ENCODE results near the gene STPG2.
"Not testable (repeated sequence)": the region's sequence is repeated elsewhere in the genome, so short reads cannot be mapped to it uniquely, and the experiment has no call there.

The STPG2 gene

DNA sequence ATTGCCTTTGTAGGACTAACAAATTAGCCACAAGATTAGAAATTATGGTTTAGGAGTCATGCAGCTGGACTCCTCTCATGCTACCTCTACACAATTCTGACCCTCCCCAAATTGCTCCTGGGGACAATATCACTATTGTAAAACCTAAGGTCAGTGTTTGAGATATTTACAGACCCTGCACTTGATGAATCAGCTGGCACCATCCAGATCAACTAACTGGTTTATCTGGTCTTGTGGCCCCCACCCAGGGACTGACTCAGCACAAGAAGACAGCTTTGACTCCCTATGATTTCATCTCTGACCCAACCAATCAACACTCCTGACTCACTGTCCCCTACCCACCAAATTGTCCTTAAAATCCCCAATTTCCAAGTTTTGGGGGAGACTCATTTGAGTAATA, 192.4 kb downstream of the STPG2 start:
- no peak for DNase-seq (ENCODE audit: low read depth, low spot score)

DNA sequence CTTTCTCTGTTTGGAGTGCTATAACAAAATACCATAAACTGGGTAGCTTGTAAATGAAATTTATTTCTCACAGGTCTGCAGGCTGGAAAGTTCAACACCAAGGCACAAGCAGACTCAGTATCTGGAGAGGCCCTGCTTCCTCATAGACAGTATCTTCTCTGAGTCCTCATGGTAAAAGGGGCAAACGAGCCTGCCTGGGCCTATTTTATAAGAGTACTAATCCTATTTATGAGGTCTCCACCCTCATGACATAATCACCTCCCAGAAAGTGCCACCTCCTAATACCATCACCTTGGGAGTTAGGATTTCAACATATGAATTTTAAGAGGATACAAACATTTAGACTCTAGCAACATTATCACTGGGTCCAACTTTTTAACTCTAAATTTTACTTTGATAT, 200.3 kb downstream of the STPG2 start:
- no peak for DNase-seq (ENCODE audit: low read depth, low spot score)

DNA sequence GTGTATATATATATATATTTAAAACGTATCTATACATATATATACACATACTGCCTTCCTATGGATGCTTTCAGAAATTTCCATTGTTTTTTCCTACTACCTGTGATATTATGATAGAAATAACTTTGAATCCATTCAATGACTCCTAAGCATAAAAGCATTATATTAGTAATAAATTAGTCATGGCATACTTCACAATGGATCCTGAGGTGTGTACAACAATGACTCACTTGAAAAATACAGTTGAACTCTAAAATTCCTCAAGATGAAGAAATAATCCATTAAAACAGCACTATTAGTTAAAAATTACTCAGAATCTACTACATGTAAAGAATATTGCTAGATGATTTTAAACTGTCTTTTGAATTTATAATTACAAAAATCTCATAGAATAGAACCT, 201.1 kb downstream of the STPG2 start:
- DNase-seq (ENCODE audit: low read depth, low spot score) = no peak

DNA sequence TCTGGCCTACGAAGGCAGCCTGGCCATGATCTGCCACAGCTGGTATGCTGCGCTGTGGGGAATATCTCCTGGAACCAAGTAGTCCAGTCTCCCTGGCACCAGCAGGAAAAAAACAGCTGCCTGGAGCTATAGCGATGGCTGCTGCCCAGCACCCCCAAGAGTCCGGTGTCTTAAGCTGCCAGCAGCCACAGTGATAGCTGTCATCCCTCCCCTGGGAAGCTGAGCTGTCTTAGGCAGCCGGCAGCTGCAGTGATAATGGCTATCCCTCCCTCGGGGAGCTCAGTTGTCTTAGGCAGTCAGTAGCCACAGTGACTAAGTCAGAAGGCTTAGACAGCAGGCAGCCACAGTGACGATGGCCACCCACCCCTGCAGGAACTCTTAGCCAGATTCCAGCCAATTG, 205.1 kb downstream of the STPG2 start:
- DNase-seq (ENCODE audit: low read depth, low spot score) = no peak

DNA sequence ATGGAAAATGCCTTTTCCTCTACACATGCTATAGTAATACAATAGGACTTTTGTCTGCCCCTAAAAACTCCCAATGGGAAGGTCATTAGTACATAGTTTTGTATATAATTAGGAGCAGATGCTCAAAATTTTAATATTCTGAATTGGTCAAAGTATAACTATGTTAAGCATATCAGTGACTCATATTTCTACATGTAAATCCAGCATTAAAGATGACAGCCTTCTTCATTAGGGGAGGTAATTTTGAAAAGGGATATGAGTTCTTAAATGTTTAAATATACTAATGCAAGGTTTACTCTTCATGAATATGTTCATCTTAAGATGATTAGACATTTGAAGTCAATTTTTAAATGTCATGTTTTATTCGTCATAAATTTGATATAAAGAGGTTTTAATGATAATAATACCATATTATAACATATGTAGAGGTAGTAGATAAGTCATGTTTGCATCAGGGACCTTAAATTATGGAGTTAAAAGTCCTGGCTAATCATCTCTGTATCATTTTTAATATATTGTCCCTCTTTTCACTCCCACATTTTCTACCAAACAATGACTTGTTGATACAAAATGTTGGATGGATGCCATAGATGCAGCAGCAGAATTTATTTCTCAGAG, 218.8 kb downstream of the STPG2 start:
- no peak for DNase-seq (ENCODE audit: low read depth, low spot score)

DNA sequence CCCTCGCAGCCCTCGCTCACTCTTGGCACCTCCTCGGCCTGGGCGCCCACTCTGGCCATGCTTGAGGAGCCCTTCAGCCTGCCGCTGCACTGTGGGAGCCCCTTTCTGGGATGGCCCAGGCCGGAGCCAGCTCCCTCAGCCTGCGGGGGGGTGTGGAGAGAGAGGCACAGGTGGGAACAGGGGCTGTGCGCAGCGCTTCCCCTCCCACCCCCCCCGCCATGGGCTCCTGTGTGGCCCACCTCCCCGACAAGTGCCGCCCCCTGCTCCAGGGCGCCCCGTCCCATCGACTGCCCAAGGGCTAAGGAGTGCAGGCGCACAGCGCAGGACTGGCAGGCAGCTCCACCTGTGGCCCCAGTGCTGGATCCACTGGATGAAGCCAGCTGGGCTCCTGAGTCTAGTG, 220.2 kb downstream of the STPG2 start:
- no peak for DNase-seq (ENCODE audit: low read depth, low spot score)

DNA sequence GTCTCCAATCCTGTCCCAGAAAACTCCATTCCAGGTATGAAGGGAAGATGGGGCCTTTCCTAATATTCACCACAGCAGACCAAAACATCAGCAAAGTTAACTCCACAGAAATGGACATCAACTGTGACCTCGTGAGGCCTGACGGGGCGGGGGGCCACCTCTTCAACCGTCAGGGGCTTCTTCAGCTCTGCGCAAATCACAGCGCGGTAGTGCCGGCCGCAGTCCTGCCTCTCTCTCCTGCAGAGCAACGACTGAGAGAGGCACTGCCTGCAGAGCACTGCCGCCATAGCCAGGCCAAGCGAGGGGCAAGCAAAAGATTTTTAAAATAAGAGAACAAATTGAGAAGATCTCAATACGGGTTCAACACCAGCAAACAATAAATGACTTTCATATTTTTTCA, 226.2 kb downstream of the STPG2 start:
- no peak for DNase-seq (ENCODE audit: low read depth, low spot score)

DNA sequence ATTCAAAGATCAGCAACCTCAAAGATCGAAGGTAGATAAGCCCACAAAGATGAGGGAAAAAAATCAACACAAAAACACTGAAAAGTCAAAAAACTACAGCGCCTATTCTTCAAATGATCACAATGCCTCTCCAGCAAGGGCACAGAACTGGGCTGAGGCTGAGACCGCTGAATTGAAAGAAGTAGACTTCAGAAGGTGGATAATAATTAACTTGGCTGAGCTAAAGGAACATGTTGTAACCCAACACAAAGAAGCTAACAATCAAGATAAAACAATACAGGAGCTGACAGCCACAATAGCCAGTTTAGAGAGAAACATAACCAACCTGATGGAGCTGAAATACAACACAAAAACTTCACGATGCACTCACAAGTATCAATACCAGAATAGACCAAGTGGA, 231.1 kb downstream of the STPG2 start:
- no peak for DNase-seq (ENCODE audit: low read depth, low spot score)

DNA sequence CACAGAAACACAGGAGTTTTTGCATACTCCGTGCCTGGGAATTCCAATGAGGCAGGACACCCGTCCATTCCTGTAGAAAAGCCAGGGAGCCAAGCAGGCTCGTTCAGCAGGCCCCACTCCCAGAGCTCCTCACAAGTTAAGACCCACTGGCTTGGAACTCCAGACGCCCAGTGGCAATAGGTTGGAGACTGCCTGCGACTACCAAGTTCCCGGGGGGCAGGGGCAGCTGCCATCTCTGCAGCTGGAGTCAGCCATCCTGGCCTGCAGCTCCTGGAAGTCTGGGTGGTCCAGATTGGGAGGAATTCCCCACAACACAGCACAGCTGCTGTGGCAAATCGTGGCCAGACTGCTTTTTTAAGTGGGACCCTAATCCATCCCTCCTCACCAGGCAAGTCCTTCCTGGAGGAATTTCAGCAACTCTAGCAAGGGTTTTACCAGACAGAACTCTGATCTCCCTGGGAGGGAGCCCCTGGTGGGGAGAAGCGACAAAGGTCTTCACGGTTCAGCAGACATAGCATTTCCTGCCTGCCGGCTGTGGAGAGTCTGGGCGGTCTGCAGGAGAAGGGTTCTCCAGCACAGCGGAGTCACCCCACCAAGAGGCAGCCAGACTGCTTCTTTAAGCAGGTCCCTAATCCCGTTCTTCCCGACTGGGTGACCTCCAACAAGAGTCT, 231.9 kb downstream of the STPG2 start:
- no peak for DNase-seq (ENCODE audit: low read depth, low spot score)

DNA sequence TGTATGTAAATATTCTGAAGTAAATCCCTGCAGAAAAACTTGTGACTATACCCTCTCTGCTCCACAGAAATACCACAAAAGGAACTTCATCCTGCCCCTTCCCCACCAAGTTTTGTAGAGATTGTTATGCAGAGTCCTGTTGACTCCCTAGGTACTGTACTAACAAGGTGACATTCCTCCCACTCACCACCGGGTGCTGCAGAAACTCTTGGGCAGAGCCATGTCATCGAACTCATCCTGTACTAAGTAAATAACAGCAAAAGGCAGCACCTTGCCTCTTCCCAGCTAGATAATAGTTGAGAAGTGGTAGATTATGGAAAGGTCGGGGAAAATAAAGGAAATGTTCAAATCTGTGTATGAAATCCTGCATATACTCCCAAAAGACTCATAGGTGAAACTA, 233.3 kb downstream of the STPG2 start:
- DNase-seq (ENCODE audit: low read depth, low spot score) = no peak

DNA sequence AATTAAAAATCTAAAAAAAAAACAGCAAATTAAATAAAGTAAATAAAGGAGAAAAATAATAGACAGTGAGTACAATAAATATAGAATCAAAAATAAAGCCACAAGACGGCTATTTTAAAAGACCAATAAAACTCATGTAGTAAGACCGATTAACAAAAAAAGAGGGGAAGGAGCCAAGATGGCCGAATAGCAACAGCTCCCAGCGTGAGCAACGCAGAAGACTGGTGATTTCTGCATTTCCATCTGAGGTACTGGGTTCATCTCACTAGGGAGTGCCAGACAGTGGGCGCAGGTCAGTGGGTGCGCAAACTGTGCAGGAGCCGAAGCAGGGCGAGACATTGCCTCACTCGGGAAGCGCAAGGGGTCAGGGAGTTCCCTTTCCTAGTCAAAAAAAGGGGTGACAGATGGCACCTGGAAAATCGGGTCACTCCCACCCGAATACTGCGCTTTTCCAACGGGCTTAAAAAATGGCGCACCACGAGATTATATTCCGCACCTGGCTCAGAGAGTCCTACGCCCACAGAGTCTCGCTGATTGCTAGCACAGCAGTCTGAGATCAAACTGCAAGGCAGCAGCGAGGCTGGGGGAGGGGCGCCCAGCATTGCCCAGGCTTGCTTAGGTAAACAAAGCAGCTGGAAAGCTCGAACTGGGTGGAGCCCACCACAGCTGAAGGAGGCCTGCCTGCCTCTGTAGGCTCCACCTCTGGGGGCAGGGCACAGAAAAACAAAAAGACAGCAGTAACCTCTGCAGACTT, 239.7 kb downstream of the STPG2 start:
- not testable (repeated sequence) for DNase-seq (ENCODE audit: low read depth, low spot score)

DNA sequence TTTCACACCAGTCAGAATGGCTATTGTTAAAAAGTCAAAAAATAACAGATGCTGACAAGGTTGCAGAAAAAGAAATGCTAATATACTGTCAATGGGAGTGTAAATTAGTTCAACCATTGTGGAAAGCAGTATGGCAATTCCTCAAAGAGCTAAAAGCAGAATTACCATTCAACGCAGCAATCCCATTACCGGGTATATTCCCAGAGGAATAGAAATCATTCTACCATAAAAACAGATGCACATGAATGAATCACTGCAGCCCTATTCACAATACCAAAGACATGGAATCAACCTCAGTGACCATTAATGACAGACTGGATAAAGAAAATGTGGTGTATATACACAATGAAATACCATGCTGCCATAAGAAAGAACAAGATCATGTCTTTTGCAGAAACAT, 243.0 kb downstream of the STPG2 start:
- DNase-seq (ENCODE audit: low read depth, low spot score) = no peak

DNA sequence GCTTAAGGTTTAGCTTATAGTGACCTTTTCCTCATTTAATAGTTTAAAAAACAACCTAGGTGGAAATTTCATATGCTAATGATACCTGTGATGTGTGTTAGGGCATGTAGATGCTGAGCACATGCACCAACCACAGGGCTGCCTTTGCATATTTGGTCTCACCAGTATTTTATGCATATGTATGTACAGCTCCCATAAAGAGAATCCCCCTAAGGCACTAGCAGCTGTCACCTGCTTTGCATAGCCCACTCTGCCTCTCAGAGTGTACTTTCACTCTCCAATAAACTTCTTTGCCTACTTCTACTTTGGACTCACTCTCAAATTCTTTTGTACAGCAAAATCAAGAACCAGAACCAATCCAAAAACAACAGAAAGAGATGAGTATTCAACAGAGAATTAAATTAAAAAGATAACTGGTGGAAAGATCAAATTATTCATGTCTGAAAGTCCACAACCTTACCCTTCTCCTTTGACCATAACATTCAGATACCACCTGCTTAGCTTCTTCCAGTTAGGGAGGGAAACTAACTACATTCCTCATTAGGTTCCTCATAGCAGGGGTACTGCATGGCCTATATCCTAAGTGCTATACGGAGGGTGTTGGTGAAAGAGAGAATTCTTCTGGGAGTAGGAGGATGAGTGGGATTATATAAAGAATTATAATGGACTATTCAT, 250.5 kb downstream of the STPG2 start:
- DNase-seq (ENCODE audit: low read depth, low spot score) = no peak

DNA sequence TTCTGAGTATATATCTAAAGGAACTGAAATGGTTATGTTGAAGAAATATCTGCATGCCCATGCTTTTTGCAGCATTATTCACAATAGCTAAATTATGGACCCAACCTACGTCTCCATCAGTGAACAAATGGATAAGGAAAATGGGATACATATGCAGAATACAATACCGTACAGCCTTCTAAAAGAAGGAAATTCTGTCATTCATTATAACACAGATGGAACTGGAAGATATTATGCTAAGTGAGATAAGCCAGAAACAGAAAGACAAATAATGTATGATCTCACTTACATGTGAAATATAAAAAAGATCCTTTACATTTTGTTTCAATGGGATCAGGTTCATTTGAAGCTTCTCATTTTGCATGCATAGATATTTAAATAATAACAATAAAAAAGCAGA, 263.3 kb downstream of the STPG2 start:
- DNase-seq (ENCODE audit: low read depth, low spot score) = no peak

DNA sequence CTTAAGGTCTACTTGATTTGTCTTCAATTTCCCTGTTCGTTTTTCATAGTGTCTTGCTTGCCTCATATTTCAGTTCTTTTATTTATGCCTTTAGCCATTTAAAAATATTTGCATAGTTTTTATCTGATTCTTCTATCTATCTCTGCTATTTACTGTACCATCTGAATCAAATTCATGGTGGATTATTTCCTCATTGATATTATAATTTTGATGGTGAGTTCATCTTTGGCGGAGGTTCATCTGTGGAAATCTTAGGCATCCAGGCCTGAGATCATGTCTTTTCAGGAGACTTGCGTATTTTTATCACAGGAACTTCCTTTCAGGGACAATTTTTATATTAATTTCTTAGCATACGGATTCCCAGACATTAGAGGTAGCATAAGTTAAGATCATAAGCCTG, 275.2 kb downstream of the STPG2 start:
- no peak for DNase-seq (ENCODE audit: low read depth, low spot score)

DNA sequence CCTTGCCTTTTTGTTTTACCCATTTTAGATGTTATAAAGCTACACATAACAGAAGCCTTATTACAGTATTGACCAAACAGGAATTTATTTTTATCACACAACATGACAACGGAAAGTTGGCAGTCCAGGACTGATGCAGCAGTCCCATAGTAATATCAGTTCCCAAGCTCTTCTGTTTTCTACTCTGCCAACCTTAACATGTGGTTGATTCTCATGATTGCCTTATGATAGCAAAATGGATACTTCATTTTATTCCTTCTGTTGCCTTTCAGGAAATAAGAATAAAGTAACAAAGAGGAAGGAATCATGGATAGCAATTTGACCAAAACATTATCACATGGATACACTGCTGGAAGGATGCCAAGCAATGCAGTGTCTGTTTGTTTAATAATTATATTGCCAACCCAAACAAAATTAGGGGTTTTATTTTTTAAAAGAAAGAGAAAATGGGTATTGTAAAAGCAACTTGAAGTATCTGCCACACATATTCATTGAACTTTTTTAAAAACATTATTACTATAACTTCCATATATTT, 275.7 kb downstream of the STPG2 start:
- peak; percentile 1 for DNase-seq (ENCODE audit: low read depth, low spot score)

DNA sequence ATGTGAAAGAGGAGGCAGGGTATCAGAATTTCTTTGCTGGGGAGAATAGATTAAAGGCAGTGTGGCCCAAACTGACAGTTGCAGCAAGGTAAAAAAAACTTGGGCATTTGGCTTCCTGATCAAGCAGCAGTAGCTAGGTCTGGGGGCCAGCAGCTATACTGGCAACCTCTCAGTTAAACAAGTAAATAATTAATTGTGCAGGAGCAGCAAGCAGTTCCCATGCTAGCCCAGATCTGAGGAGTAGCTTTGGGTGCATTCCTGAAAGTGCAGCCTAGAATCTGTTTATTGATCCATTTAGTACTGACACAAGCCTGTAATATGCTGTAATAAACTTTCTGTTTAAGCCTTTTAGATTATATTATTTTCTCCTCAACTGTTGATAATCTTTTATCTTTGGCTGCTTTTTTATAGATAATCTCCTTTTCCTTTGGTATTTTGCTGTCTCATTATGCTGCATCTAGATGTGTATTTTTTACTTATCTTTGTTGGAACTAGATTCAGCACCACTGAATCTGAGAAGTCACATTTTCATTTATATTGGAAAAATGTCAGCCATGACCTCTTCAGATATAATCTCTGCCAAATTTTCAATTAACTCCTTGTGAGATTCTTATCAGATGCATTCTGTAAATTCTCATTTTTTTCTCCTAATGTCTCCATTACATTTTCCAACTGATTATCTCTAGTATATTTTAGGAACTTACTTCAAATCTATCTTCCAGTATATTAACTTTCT, 276.3 kb downstream of the STPG2 start:
- no peak for DNase-seq (ENCODE audit: low read depth, low spot score)

DNA sequence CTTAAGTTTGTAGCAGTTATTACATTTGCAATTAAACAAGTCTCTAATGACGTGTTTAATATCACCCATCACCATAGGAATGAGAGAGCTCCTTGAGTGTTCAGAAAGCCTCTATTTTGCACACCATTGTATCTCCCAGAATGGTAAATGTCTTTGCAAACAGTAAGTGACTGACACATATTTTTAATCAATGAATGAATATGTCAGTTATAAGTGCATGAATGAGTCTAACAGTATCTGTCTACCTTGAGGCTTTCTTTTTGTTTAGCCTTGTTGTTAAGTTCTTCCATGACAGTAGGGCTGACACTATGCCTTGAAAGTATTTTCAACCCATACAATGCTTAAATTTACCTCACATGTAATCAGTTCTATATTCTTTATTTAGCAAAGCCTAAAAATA, 292.2 kb downstream of the STPG2 start:
- DNase-seq (ENCODE audit: low read depth, low spot score) = no peak

DNA sequence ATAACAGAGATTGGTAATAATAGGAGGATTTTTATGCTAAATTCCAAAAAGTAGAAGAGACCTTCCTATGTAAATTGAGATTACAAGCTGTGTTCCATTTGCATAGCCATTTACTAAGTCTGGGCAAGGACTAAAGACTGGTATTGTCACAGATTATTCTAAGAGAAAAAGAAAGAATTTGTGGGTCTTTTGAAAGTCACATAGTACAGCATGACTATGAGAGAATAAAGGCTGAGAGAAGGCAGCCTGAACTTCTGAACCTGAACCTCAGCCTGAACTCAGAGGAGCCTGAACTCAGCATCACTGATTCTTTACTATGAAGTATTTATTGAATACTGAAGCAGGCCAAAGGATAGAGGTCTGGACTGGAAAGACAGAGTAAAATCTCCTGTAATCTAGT, 297.5 kb downstream of the STPG2 start:
- no peak for DNase-seq (ENCODE audit: low read depth, low spot score)

DNA sequence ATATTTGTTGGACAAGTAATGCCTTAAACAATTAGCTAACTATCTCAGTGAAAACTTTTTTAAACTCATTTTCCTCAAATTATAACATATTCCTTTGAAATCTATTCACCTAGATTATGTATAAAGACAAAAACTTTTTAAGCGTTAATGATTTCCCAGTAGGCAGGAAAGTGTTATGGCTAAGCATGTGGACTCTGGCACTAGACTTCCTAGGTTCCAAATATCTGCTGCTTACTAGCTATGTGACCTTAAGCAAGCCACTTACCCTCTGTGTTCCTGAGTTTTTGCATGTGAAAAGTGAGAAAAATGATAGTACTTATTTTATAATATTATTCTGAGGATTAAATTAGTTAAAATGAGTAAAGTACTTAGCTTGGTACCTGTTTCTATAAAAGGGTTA, 301.8 kb downstream of the STPG2 start:
- DNase-seq (ENCODE audit: low read depth, low spot score) = no peak

DNA sequence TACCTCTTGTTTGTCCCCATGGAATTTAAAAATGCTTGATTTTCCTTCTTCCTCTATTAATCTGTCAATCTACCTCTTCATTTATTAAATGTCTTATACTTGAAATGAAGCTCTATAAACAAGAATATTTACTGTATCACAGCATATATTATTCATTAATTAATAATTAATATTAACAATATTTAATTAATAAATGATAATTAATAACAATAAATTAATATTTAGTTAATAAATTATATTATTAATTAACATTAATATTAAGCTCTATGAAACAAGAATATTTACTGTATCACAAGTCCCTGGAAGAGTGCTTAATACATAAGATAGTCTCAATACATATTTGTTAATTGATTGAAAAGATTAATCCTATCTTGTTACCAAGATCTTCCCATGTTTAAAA, 306.6 kb downstream of the STPG2 start:
- no peak for DNase-seq (ENCODE audit: low read depth, low spot score)

DNA sequence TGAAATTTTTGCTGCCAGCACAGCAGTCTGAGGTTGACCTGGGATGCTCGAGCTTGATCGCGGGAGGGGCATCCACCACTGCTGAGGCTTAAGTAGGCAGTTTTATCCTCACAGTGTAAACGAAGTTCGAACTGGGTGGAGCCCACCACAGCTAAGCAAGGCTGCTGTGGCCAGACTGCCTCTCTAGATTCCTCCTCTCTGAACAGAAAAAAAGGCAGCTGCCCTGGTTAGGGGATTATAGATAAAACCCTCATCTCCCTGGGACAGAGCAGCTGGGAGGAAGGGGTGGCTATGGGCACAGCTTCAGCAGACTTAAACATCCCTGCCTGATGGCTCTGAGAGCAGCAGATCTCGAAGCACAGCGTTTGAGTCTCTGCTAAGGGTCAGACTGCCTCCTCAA, 314.6 kb downstream of the STPG2 start:
- no peak for DNase-seq (ENCODE audit: low read depth, low spot score)
